Activated CD8-positive, alpha-beta memory T cell treated with anti-CD3 and anti-CD28 coated beads for 24 hours (primary cell): Measurements from ENCODE around the gene TRAM2.

Experiments
- DNase-seq: peaks from one replicate; pipeline ENCODE4 v3.0.0-alpha.2; 2020

Gene TRAM2

GRCh38 chr6:52544602-52545405, 32.1 kb downstream of the TRAM2 start:
- no peak for DNase-seq

GRCh38 chr6:52543729-52544601, 32.9 kb downstream of the TRAM2 start:
- DNase-seq = no peak

- no peak for DNase-seq
Measured at GRCh38 chr6:52543262-52543661, 33.6 kb downstream of the TRAM2 start.

DNA sequence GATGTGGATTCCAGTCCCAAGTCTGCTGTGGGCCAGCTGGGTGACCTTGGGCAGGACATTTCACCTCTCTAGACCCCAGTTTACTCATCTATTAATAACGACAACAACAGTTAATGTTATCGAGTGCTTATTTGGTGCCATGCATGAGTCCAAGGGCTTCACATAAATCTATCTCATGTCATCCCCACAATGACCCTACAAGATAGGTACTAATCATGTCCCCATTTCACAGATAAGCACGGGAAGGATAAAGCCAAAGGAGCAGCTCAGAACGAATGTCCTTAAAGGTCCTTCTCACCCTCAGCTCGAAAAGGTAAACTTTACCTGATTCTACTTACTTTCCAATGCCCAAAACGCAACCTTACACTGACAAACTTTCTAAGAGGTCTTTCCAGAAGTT, 35.7 kb downstream of the TRAM2 start:
- no peak for DNase-seq

DNA sequence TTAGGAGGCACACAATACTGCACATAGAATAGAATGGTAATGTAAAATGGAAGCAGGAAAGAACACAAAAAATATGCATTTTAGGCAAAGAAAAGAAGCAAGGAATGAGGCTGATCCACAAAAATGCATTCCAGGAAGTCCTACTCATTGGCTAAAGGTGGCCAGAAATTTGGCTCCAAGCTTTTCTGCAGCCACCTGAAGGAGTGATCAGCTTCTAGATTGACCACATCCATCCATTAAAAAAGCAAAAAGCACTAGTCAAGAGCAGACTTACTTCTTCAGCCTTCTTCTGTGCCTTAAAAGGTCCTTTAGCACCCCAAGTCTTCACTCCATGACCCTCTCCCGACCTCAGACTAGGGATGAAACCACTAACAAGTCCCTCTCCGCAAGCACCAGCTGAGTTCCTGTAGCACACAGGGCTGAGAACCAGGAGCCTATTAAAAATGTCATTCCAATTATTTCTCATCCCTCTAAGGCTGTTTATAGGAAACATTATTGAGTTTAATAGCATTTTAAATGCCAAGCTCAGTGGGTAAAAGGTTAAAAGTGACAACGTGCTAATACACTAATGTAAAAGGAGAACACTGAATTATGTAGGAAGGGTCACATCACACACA, 36.5 kb downstream of the TRAM2 start:
- no peak for DNase-seq

GRCh38 chr6:52539607-52540006, 37.3 kb downstream of the TRAM2 start:
- no peak for DNase-seq

- no peak for DNase-seq
Measured at GRCh38 chr6:52538901-52539354, 37.9 kb downstream of the TRAM2 start.

DNA sequence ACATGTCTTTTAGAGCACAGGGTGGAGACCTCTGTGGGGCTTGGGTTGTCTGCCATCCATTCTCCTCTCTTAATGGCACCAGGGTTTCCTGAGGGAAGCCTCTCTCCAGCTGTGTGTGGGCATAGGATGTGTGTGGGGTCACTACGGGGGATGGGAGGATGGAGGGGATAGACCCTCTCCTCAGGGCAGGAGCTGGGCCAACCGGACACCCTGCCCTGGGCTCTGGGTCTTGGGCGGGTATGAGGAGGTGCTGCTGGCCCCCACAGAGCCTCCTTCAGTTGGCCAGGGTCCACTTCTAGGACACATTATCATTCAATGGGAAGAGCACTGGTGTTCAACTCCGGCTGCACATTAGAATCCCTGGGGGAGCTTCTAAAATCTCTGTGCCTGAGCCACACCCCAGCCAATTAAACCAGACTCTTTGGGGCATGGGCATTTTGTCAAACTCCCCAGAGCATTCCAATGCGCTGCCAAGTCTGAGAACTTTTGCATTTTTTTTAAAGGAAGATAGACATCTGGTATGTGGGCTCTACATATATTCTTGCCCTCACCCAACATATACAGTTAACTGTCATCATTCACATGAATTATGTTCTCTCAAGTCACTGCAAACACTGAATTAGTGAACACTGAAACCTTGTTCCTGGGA, 38.5 kb downstream of the TRAM2 start:
- DNase-seq = no peak

DNA sequence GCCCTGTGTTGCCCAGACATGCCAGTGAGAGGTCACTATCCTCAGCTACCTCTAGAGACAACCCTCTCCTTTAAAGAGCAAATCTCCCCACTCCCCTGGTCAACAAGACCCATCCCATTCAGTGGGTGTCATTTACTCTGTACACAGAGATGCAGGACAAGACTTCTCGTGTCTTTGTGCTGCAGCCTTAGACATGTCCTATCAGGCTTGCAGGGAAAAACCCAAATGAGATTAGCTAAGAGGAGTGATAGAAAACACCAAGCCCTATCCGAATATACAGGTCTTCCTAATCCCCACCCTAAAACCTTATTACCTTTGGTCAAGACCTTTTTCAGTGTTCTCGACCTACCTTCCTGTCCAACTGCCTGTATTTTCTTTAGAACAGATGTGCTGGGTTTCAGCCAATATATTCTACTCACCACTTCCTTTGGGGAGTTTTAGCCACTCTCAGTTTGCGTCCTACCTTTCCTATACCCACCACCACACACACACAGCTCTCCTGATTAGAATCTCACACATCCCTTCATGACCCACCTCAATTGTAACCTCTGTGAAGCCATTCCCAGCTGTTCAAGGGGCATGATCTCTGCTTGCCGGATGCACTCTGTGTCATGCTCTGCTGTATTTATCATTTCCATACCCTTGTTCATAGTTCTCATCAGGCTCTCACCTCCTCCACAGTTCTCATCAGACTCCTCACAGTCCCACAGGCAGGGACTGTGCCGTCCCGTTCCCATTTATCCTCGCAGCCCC, 39.7 kb downstream of the TRAM2 start:
- no peak for DNase-seq

- no peak for DNase-seq
Measured at GRCh38 chr6:52536424-52536916, 40.4 kb downstream of the TRAM2 start.

DNA sequence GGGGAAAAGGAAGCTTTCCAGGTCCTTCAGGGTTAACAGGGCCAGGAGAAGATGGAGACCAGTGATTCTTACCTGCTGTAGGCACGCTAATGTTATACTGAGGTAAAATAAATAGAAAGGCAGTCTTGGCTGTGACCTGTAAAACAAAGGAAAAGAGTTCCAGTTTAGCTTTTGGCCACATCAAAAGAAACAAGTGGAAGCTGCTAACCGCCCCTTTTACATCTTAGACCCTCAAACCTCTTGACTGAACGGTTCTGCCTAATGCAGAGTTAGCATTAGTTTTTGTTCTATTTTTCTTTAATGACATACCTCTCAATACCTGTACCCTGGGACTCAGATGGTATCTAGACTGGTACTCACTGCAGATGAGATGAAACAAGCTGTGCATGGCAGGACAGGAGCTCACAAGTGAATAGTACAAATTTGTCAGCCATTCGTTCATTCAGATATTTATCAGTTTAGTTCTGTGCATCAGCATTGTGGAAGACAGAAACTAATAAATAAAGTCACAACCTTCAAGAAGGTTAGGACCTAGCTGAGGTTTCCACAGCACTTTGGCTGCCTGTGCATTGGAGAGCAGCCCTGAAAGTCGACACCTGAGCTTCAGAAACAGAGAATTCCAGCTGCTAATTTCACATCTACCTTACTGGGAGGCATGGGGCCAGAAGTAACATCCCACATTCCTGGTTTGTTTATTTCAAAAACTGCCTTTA, 41.0 kb downstream of the TRAM2 start:
- no peak for DNase-seq

- DNase-seq = no peak
Measured at GRCh38 chr6:52534966-52535390, 41.9 kb downstream of the TRAM2 start.

GRCh38 chr6:52534363-52534762, 42.5 kb downstream of the TRAM2 start:
- no peak for DNase-seq

- no peak for DNase-seq
Measured at GRCh38 chr6:52533491-52533890, 43.4 kb downstream of the TRAM2 start.

DNA sequence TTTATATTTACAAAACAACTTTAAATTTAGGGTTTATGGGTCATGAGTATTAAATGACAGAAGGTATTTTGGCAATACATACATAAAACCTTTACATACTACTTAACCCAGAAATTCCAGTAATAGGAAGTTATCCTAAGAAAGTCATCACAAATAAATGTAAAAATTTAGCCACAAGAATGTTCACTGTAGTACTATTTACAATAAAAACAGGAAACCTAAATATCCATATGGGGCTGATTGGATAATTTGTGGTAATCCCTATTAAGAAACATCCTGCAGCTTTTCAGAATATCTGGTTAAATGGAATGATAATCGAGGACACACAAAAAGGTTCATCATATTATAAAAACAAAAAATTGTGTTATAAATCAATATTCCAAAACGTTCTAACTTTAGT, 44.4 kb downstream of the TRAM2 start:
- no peak for DNase-seq

DNA sequence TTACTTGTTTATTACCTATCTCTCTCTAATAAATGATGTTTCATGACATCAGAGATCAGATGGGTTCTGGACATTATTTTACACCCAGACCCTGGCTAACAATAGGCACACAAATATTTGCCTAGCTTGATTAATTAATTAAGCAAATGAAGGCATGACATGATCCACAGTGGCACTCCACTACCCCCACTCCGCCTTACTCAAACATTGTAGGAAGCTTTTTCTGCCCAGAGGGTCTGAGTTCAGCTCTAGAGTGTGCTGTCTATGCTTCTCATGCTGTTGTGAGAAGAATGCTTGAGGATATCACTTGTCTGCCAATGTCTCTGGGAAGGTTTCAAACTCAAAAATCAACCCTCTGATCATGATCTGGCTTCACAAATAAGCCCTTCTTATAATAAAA, 45.0 kb downstream of the TRAM2 start:
- no peak for DNase-seq

GRCh38 chr6:52531396-52531795, 45.5 kb downstream of the TRAM2 start:
- DNase-seq = no peak

GRCh38 chr6:52530351-52530750, 46.5 kb downstream of the TRAM2 start:
- no peak for DNase-seq

GRCh38 chr6:52529311-52529710, 47.5 kb downstream of the TRAM2 start:
- no peak for DNase-seq

DNA sequence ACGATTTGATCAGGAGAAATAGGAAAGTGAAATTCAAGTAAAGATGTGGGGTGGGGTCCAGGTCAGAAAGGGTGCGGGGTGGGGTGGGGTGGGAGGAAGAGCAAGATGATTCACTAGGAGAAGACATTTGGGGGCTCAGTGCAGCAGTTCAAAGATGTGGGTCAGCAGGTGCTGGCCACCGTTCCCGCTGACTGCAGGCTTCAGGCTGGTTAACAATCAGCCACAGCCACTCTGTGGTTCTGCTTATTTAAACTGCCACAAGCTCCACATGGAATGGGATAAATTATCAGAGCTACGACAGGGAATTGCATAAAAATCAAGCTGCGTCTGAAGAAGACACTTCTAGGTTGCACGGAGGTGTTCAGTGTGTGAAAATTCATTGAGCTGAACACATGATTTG, 49.4 kb downstream of the TRAM2 start:
- DNase-seq = no peak

DNA sequence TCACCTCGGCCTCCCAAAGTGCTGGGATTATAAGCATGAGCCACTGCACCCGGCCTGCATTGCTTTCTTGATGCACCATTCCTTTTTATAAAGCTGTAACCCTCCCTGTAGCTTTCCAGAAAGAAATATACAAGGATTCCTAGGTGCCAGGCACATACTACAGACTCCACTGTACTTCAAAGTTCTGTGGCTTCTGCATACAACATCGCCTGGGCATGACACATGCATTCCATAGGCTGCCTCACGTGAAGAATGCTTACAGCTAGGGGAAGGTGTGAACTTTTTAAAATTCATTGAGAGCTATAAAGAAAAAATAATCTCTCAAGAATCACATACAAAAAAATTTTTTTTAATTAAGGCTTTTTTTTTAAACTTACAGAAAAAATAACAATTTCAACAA, 50.2 kb downstream of the TRAM2 start:
- DNase-seq = no peak
